GM18519 (cell line): Measurements from ENCODE around the gene FHDC1.

Source experiments
- ATAC-seq: cut with Tn5 transposase; IDR thresholded peaks from one replicate; pipeline ENCODE4 v1.9.1; 2021; ENCODE audit warnings: mild to moderate bottlenecking, moderate library complexity; ENCODE audit not compliant: unreplicated experiment, low FRiP score

Gene FHDC1

GRCh38 chr4:152954741-152955140 is 18.6 kb downstream of the FHDC1 start:
- no peak for ATAC-seq

DNA sequence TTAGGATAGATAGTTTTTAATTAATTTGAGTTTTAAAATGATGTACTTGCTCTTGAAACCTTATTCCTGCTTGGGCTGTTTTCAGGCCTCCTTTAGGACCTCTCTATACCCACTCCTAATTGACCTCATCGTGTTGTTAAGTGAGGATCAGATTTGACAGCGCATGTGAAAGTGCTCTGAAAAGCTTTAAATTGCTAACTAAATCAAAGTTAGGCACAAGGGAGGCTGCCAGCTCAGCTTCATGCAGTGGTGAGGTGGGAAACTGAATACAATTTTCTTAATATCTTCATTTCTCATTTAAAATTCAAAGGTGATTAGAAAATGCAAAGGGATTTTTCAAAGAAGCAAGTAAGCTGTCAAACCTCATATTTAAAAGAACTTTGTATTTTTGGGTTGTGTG is 20.0 kb downstream of the FHDC1 start:
- no peak for ATAC-seq

- no peak for ATAC-seq
Measured at GRCh38 chr4:152956650-152957436, 20.7 kb downstream of the FHDC1 start.

GRCh38 chr4:152957437-152958171 is 21.5 kb downstream of the FHDC1 start:
- no peak for ATAC-seq

DNA sequence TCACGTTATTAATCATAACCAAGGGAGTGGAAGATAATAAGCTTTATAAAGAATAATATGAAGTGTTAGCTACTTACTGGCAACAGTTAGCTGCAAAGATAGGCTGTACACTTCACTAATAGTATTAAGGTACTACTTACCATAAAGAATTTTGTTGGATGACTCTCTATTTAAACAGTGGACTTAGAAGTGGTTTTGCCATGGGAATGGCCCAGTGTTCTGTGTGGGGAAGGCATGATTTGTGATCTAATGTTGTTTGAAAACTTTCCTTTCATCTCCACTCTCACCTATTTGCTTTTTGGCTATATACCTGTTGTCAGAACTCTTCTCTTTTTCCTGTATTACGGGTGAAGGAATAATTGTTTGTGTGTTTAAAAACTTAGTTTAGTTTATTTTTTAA is 23.0 kb downstream of the FHDC1 start:
- ATAC-seq: no peak

DNA sequence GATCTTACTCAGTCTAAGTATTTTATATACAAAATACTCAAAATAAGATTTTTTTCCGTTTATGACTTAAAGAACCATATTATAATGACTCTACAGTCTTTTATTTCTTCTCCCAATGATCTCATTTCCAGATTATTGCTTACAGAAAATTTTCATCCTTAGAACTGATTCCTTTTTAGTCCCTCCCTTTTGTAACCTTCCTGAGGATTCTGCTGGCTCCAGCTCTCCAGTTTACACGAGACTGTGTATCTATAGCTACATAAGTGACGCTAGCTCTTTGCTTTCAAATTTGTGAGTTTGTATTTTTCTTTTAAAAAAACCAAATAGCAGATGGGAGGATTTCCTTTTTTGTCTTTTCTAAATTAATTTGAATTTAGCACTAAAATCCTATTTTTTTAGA is 24.0 kb downstream of the FHDC1 start:
- no peak for ATAC-seq

DNA sequence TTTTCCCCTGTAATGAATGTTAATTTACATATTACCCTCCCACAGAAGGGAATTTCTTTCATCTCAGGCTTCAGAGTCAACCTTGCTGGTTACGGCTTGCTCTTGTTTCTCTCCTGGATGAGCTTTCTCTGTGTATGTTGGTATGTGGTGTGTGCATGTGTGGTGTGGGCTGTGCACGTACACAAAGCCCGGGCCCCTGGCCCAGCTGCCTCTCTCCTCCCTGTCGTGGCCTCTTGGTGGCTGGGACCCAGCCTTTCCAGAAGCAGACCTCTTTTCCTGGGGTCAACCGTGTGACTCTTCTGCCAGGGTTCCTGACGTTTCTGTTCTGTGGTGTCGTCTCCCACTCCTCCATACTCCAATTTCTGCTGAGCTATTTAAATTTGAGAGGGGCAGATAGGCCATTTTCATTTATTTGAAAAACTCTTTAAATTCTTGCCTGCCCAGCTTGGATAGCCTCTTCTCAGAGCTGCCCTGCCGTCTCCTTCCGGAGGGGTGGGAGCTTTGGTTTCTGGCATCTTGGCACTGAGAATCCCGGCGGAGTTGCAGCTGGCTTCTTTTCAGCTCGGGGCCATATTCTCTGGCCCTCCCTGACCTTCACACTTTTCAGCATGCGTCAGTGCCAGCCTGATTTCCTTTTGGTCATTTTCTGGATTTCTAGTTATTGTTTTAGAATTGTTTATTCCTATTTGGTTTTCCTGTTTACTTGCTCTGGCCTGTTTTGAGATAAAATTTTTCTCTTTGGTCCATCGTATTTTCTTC is 25.1 kb downstream of the FHDC1 start:
- no peak for ATAC-seq

- ATAC-seq: no peak
Measured at GRCh38 chr4:152961773-152962115, 25.6 kb downstream of the FHDC1 start.

- no peak for ATAC-seq
Measured at GRCh38 chr4:152962150-152962549, 26.0 kb downstream of the FHDC1 start.

DNA sequence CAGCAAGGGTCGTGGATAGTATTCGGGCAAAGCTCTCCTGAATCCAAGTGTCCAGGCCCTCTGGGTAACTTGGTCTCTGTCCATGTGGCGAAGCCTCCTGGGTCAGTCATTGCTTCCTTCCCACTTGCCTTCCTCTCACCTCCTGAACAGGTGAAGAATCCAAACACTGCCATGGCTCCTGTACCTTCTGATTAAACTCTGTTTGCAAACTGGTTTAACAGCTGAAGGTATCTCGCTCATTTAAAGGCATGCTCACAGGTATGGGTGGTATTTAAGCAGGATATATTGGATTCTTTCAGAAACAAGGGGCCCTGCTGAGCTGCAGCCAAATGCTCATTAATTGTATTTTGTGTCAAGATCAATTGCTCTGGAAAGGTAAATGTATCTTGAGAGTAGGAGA is 28.2 kb downstream of the FHDC1 start:
- no peak for ATAC-seq

GRCh38 chr4:152965611-152966010 is 29.5 kb downstream of the FHDC1 start:
- peak; percentile 82 for ATAC-seq

DNA sequence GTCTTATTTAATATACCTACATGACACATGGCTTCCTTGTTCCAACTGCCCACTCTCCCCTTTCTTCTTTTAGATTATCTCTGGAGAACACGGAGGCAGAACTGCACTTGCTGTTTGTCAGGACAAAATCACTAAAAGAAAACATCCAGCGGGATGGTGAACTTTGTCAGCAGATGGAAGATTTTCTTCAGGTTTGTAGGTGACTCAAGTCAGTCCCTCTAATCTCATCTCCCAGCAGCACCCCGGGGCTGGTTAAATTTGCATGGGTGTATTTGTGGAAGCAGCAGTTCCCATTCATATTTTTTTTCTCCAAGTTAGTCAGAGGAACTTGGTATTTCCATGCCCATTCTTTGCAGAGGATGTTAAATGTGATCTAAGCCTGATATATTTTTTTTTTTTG is 31.8 kb downstream of the FHDC1 start:
- no peak for ATAC-seq

DNA sequence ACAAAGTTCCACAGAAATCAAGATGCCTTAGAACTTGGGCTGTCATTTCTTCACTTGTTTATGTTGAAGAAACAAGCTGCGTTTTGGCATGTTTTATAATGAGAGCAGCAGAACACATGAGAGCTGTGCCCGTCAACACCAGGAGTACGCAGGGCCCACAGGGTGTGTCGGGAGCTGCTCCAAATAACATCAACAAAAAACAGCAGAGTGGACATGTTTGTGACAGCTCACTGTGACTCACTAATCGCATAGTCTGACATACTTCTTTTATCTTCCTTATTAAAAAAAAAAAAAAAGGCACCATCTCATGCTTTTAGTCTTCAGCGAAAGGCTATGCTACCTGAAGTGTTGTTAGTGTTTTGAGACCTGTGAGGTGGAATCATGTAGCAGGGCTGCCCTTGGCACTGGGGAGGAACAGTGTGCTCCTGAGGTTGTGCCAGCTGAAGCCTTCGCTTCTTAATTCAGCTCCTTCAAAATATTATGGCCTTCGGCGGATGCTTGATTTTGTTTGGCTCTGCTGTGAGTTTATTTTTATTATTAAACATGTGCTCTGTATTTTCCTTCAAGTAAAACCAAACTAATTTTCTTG is 32.8 kb downstream of the FHDC1 start:
- no peak for ATAC-seq

DNA sequence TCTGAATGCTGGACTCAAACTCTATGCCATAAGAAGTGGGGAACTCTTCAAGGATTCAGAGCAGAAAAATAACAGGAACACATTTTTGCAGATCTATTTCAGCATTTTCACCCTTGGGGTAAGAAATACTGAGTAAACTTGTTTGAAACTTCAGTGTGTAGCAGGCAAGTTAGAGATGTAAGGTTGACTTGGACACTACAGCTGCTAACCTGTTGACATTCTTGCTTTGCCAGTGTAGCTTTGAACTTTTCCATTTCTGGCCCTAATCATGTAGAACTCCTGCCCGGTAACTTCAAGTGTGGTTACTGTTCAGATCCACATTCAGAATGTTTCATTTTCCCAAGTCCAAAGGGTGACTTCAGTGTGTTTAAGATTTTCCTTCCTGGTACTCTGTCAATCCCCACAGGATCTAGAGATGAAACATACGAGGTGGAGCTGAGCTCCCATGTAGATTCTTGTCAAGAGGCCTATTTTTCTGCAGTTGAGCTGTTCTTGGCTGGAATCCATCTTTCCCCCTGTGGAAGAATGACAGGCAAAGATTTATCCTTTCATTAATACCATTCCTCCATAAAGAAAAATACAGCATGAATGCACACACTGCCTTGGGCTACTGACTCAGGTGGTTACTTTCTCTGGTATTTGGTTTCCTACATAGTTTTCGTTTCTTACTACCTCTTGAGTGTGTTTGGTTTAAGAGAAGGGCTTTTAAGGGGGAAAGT is 34.1 kb downstream of the FHDC1 start:
- no peak for ATAC-seq

GRCh38 chr4:152971053-152971452 is 34.9 kb downstream of the FHDC1 start:
- no peak for ATAC-seq

GRCh38 chr4:152972821-152973628 is 36.9 kb downstream of the FHDC1 start:
- ATAC-seq: no peak

DNA sequence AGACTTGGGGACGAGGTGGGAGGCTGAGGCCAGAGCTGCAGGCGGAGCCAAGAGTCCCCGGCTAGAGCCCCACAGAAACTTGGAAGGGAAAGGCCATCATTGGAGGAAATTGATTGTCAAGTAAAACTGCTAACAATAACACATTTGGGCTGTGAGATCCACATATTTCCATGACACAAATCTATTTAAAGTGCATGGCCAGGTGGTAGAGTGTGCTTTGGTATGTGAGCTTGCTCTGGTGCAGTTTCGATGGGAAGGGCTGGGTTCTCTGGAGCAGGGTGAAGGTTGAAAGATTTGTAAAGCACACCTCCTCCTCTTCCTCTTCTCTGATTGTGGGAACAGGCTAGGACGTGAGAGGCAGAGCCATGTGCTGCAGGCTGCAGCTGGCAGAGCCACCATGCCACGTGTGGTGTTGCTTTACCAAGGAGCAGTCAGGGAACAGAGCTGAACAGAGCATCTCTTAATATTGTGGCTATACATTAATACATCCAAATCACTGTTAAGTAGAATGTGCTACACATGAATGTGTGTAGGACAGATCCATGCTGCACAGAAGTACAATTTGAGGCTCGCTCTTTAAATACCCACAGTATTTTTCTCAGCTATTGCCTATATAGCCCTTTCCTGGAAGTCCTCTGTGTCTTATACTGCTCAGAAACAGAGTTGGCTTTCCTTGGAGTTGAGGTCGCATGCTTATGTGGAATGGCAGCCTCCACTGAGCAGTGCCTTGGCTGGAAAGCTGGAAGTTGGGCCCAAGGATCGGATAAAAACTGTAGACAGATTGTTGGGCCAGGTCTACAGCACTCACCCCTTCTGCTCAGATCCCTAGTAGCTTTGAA is 37.7 kb downstream of the FHDC1 start:
- no peak for ATAC-seq

GRCh38 chr4:152974468-152975379 is 38.6 kb downstream of the FHDC1 start:
- ATAC-seq: no peak
